Activated CD4-positive, alpha-beta T cell treated with anti-CD3 and anti-CD28 coated beads, Interleukin-2, amount 10 ng/mL, durations not matched to agents 24 days and 14 days (primary cell): ENCODE data around the gene C11orf21. TPM values are rescaled to one million over a fixed set of nuclear protein-coding genes. Genes with fewer than 3 reads are reported as not detected.

Experiments used
- DNase-seq: peaks from one replicate; pipeline ENCODE4 v3.0.0; 2022
- H3K27ac Mint-ChIP-seq: one replicate; pipeline ENCODE4 v1.8.0; 2022; ENCODE audit warnings: mild to moderate bottlenecking, mixed read lengths
- H3K27me3 Mint-ChIP-seq: one replicate; pipeline ENCODE4 v1.8.0; 2022; ENCODE audit warnings: mixed read lengths
- H3K36me3 Mint-ChIP-seq: one replicate; pipeline ENCODE4 v1.8.0; 2022; ENCODE audit warnings: low read depth, mild to moderate bottlenecking, mixed read lengths
- H3K4me1 Mint-ChIP-seq: one replicate; pipeline ENCODE4 v1.8.0; 2021; ENCODE audit warnings: mixed read lengths
- H3K4me3 Mint-ChIP-seq: one replicate; pipeline ENCODE4 v1.8.0; 2022; ENCODE audit warnings: mild to moderate bottlenecking, moderate library complexity, mixed read lengths
- H3K9me3 Mint-ChIP-seq: one replicate; pipeline ENCODE4 v1.8.0; 2021; ENCODE audit warnings: mixed read lengths
- intact Hi-C: fragments of 100-400 bp; cut with micrococcal nuclease; formaldehyde crosslinking; loops from one replicate; pipeline ENCODE4 v1.15.1; 2023
- total RNA-seq: library from RNA; stranded (reverse); gene quantifications from 2 replicates; pipeline ENCODE4 v1.2.3, GENCODE V29; 2022

Gene C11orf21
- total RNA-seq, 1 donor from 2014 or later: 2.6 TPM

GRCh38 chr11:2256293-2256913 is 45.3 kb downstream of the C11orf21 start:
- no peak overlapping the region for H3K27ac Mint-ChIP-seq
- DNase-seq: peak; percentile 49
- intact Hi-C loops: no loop called here

GRCh38 chr11:2252018-2252417 is 49.7 kb downstream of the C11orf21 start:
- Mint-ChIP-seq H3K36me3 (no peaks in the 10 kb centered on the region), H3K27me3 (peaks cover 2% of the 10 kb centered on the region), H3K4me1 (no peaks in the 10 kb centered on the region), H3K9me3 (no peaks in the 10 kb centered on the region), H3K27ac (no peak overlapping the region), H3K4me3 (no peak overlapping the region)
- DNase-seq: peak; percentile 27
- intact Hi-C loops: no loop called here

More at GRCh38 chr11:2256293-2256913, 45.3 kb downstream of the C11orf21 start:
- Mint-ChIP-seq H3K27me3 (peaks cover 2% of the 10 kb centered on the region), H3K9me3 (no peaks in the 10 kb centered on the region), H3K36me3 (no peaks in the 10 kb centered on the region), H3K4me3 (no peak overlapping the region), H3K4me1 (no peaks in the 10 kb centered on the region)

- H3K4me1 Mint-ChIP-seq: no peaks in the 10 kb centered on the region
- DNase-seq: peak; percentile 45
- no peaks in the 10 kb centered on the region for H3K36me3 Mint-ChIP-seq
- H3K9me3 Mint-ChIP-seq: no peaks in the 10 kb centered on the region
- H3K27ac Mint-ChIP-seq: no peak overlapping the region
- H3K27me3 Mint-ChIP-seq: peaks cover 2% of the 10 kb centered on the region
- H3K4me3 Mint-ChIP-seq: no peak overlapping the region
- intact Hi-C loops: no loop called here
These were observed 50.6 kb downstream of the C11orf21 start for GRCh38 chr11:2251138-2251537.

GRCh38 chr11:2250485-2250884 is 51.2 kb downstream of the C11orf21 start:
- intact Hi-C loops: no loop called here
- no peaks in the 10 kb centered on the region for H3K9me3 Mint-ChIP-seq
- no peaks in the 10 kb centered on the region for H3K4me1 Mint-ChIP-seq
- H3K36me3 Mint-ChIP-seq: no peaks in the 10 kb centered on the region
- no peak overlapping the region for H3K4me3 Mint-ChIP-seq
- peak; percentile 26 for DNase-seq
- no peak overlapping the region for H3K27ac Mint-ChIP-seq
- peaks cover 2% of the 10 kb centered on the region for H3K27me3 Mint-ChIP-seq

- no peaks in the 10 kb centered on the region for H3K36me3 Mint-ChIP-seq
- DNase-seq: no peak
These were observed 51.7 kb downstream of the C11orf21 start for GRCh38 chr11:2250041-2250440.

GRCh38 chr11:2249189-2249916 is 52.4 kb downstream of the C11orf21 start:
- Mint-ChIP-seq H3K36me3 (no peaks in the 10 kb centered on the region), H3K27me3 (peaks cover 7% of the 10 kb centered on the region), H3K9me3 (no peaks in the 10 kb centered on the region), H3K4me3 (no peak overlapping the region), H3K4me1 (no peaks in the 10 kb centered on the region), H3K27ac (no peak overlapping the region)
- DNase-seq: no peak
- intact Hi-C loops: no loop called here

More at GRCh38 chr11:2250041-2250440, 51.7 kb downstream of the C11orf21 start:
- intact Hi-C loops: no loop called here
- Mint-ChIP-seq H3K27ac (no peak overlapping the region), H3K4me1 (no peaks in the 10 kb centered on the region), H3K9me3 (no peaks in the 10 kb centered on the region), H3K27me3 (peaks cover under 1% of the 10 kb centered on the region), H3K4me3 (no peak overlapping the region)

GRCh38 chr11:2248762-2249161 is 53.0 kb downstream of the C11orf21 start:
- Mint-ChIP-seq H3K27ac (no peak overlapping the region), H3K27me3 (peaks cover 12% of the 10 kb centered on the region), H3K4me3 (no peak overlapping the region), H3K4me1 (no peaks in the 10 kb centered on the region), H3K9me3 (no peaks in the 10 kb centered on the region), H3K36me3 (no peaks in the 10 kb centered on the region)
- intact Hi-C loops: no loop called here
- DNase-seq: no peak

GRCh38 chr11:2248242-2248641 is 53.5 kb downstream of the C11orf21 start:
- no peaks in the 10 kb centered on the region for H3K4me1 Mint-ChIP-seq
- H3K27me3 Mint-ChIP-seq: peaks cover 15% of the 10 kb centered on the region
- DNase-seq: no peak
- no peak overlapping the region for H3K27ac Mint-ChIP-seq
- H3K4me3 Mint-ChIP-seq: no peak overlapping the region
- H3K9me3 Mint-ChIP-seq: no peaks in the 10 kb centered on the region
- no peaks in the 10 kb centered on the region for H3K36me3 Mint-ChIP-seq
- intact Hi-C loops: no loop called here

GRCh38 chr11:2247496-2247895 is 54.2 kb downstream of the C11orf21 start:
- intact Hi-C loops: no loop called here
- no peaks in the 10 kb centered on the region for H3K36me3 Mint-ChIP-seq
- no peak for DNase-seq
- H3K27me3 Mint-ChIP-seq: peaks cover 22% of the 10 kb centered on the region
- no peaks in the 10 kb centered on the region for H3K9me3 Mint-ChIP-seq
- no peaks in the 10 kb centered on the region for H3K4me1 Mint-ChIP-seq
- no peak overlapping the region for H3K27ac Mint-ChIP-seq
- no peak overlapping the region for H3K4me3 Mint-ChIP-seq

Other genes with a start within 250 kb of the C11orf21 start
- gene IGF2, start 162.5 kb downstream of the C11orf21 start, total RNA-seq: 0.45 and 1.1 TPM in 2 replicates
- not detected in 2 replicates for gene INS, start 140.7 kb downstream of the C11orf21 start, total RNA-seq
- not detected in 2 replicates for gene TH, start 130.1 kb downstream of the C11orf21 start, total RNA-seq
- gene ASCL2, start 31.3 kb downstream of the C11orf21 start, total RNA-seq: 0.62 and 0.96 TPM in 2 replicates
- gene TSPAN32, start 95 bp upstream of the C11orf21 start, total RNA-seq: 2.4 and 2.6 TPM in 2 replicates
- gene CD81, start 75.4 kb upstream of the C11orf21 start, total RNA-seq: 224 and 225 TPM in 2 replicates
- 61.8 and 62.9 TPM in 2 replicates for gene TSSC4, start 98.8 kb upstream of the C11orf21 start, total RNA-seq
- gene TRPM5, start 142.6 kb upstream of the C11orf21 start, total RNA-seq: not detected in 2 replicates
- gene KCNQ1, start 143.1 kb upstream of the C11orf21 start, total RNA-seq: 6.4 TPM in 2 replicates